Ramos (cell line): Measurements from ENCODE around the gene WDR90.

Experiments
- in situ Hi-C: fragments of 300-500 bp; cut with MboI; formaldehyde crosslinking; loops from one replicate; pipeline ENCODE4 v1.14.3; 2022; ENCODE audit warnings: low sequenced_read_pairs; ENCODE audit not compliant: unreplicated experiment

Gene WDR90

GRCh38 chr16:658679-659571 is 9.8 kb downstream of the WDR90 start:
- in situ Hi-C loops: no loop called here

GRCh38 chr16:659618-660017 is 10.5 kb downstream of the WDR90 start:
- in situ Hi-C loops: no loop called here

DNA sequence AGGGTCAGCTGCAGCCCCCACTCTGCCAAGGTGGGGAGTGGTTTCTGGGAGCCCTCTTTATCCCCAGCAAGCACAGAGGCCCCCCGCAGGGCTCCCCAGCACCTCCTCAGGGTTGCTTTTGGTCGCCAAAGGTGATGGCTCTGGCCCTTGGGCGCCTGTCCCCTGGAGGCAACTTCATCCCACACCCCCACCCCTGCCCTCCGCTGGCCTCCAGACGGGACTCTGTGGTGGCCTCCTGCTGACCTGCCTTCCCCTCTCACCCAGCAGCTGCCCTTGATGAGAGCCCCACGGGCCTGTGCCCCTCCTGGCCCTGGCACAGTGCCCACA is 10.9 kb downstream of the WDR90 start:
- in situ Hi-C loops: no loop called here

- in situ Hi-C loops: no loop called here
Observed at GRCh38 chr16:660459-661183, 11.5 kb downstream of the WDR90 start.

GRCh38 chr16:661184-661821 is 12.1 kb downstream of the WDR90 start:
- in situ Hi-C loops: no loop called here

DNA sequence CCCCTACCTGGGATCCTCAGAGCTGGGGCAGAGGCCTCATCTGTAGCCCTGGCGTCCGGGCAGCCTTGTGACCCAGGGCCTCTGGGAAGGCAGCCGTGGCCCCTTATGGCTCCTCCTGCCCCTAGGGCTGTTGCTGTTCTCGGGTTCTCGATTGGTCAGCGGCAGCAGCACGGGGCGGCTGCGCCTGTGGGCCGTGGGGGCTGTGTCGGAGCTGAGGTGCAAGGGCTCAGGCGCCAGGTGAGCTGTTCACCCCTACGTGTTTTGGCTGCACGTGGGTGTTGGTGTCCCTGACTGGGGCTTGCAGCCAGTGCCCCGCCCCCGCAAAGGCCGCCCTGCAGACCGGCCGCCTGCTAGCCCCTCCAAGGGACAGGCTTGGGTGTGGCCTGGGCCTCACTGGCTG is 12.9 kb downstream of the WDR90 start:
- in situ Hi-C loops: no loop called here

DNA sequence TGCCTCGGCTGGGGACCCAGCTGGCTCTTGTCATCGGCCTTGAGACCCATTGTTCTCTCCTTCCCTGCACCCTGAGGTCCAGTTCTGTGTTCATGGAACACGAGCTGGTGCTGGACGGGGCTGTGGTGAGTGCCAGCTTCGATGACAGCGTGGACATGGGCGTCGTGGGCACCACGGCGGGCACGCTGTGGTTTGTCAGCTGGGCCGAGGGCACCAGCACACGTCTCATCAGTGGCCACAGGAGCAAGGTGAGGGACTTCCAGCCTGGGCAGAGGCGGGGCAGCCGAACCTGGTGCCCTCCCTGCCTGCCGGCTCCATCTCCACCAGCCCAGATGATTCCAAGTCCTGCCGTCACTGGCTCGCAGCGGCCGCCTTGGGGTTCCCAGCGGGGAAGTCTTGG is 13.4 kb downstream of the WDR90 start:
- in situ Hi-C loops: no loop called here

DNA sequence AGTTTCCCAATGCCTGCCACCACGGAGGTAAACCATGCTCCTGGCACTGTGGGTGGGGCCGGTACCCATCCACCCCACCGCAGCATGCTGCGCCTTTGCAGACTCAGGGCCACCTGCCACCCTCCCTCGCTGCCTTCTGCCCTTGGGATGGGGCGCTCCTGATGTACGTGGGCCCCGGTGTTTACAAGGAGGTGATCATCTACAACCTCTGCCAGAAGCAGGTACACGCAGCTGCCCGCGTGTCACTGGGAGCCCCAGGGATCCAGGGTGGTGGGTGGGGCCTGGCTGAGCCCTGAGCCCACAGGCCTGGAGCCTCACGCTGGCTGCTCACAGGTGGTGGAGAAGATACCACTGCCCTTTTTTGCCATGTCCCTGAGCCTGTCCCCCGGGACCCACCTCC is 17.4 kb downstream of the WDR90 start:
- in situ Hi-C loops: no loop called here

- in situ Hi-C loops: no loop called here
Observed at GRCh38 chr16:667113-667779, 18.1 kb downstream of the WDR90 start.

- in situ Hi-C loops: no loop called here
Observed at GRCh38 chr16:667780-668518, 18.8 kb downstream of the WDR90 start, which contains the start of gene RHOT2. RHOT2 (plus strand) TSS chr16:668132; CDS start chr16:668200, 68 bp downstream.

- in situ Hi-C loops: no loop called here
Observed at GRCh38 chr16:668519-669171, 19.5 kb downstream of the WDR90 start.

DNA sequence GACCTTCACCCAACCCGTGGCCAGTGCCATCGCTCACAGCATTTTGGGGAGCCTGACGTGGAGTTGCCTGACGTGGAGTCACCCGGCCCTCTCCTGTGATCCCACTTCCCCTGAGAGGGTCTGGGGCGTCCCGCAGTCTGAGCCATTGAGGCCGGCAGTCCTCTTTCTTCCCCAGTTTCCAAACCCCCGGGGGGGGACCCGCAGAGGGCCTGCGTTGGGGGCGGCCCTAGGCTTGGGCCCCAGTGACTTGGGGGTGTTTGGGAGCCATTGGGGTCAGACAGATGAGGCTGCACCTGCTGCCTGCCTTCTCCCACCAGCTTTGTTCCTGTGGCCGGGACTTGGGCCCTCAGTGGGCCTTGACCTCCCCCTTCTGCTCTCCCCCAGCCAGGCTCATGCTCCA is 20.5 kb downstream of the WDR90 start:
- in situ Hi-C loops: no loop called here

- in situ Hi-C loops: no loop called here
Observed at GRCh38 chr16:670485-671352, 21.6 kb downstream of the WDR90 start.

GRCh38 chr16:671353-672131 is 22.4 kb downstream of the WDR90 start:
- in situ Hi-C loops: no loop called here

GRCh38 chr16:672371-672770 is 23.2 kb downstream of the WDR90 start:
- in situ Hi-C loops: no loop called here

DNA sequence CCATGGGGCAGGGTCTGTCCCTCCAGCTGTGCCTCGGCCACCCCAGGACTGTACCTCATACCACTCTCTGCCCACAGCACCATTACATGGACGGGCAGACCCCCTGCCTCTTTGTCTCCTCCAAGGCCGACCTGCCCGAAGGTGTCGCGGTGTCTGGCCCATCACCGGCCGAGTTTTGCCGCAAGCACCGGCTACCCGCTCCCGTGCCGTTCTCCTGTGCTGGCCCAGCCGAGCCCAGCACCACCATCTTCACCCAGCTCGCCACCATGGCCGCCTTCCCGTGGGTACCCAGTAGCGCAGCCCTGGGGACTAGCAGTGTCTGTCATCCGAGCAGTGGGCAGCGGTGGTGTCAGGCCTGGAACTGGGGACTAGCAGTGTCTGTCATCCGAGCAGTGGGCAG is 23.7 kb downstream of the WDR90 start:
- in situ Hi-C loops: no loop called here

DNA sequence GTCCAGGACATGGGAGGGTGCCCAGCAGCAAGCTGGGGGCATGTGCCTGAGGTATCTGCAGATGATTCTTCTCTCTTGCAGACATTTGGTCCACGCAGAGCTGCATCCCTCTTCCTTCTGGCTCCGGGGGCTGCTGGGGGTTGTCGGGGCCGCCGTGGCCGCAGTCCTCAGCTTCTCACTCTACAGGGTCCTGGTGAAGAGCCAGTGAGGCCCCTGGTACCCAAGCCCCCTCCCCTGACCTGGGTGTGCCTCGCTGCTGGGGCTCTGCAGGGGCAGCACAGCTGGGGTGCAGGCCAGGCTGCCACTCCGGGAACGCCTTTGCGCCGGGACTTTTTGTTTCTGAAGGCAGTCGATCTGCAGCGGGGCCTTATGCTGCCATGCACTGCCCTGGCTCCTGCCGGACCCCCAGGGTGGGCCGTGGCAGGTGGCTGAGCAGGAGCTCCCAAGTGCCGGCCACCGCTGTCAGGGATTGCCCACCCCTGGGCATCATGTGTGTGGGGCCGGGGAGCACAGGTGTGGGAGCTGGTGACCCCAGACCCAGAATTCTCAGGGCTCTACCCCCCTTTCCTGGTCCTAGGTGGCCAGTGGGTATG is 24.3 kb downstream of the WDR90 start:
- in situ Hi-C loops: no loop called here
